Endodermal cell (in vitro differentiated cells): ENCODE results near the gene ALG2. TPM values are rescaled to one million over a fixed set of nuclear protein-coding genes. Genes with fewer than 3 reads are reported as not detected.

Source experiments
- DNase-seq: peaks from one replicate; pipeline ENCODE4 v3.0.0-alpha.2; 2017
- H3K27ac ChIP-seq: 2 replicates; pipeline ENCODE4 v1.5.1; 2013; ENCODE audit warnings: mild to moderate bottlenecking, low read depth, low read length, moderate library complexity
- H3K27me3 ChIP-seq: 2 replicates; pipeline ENCODE4 v1.6.1; 2013; ENCODE audit warnings: mild to moderate bottlenecking, low read length, moderate library complexity; ENCODE audit not compliant: insufficient read depth, control insufficient read depth, poor library complexity, severe bottlenecking
- H3K36me3 ChIP-seq: 2 replicates; pipeline ENCODE4 v1.7.0; 2013; ENCODE audit warnings: mild to moderate bottlenecking, low read length, moderate library complexity; ENCODE audit not compliant: control insufficient read depth, insufficient read depth
- H3K4me1 ChIP-seq: one replicate; pipeline ENCODE4 v1.7.0; 2013; ENCODE audit warnings: low read length; ENCODE audit not compliant: control insufficient read depth, insufficient read depth
- H3K4me3 ChIP-seq: 2 replicates; pipeline ENCODE4 v1.5.1; 2013; ENCODE audit warnings: mild to moderate bottlenecking, low read length, moderate library complexity
- H3K9ac ChIP-seq: 2 replicates; pipeline ENCODE4 v1.6.1; 2013; ENCODE audit warnings: mild to moderate bottlenecking, low read length, moderate library complexity; ENCODE audit not compliant: poor library complexity, severe bottlenecking; ENCODE audit errors: extremely low read depth
- H3K9me3 ChIP-seq: 2 replicates; pipeline ENCODE4 v1.6.1; 2013; ENCODE audit warnings: mild to moderate bottlenecking, low read length, moderate library complexity; ENCODE audit not compliant: control insufficient read depth
- H3K27ac Mint-ChIP-seq: 2 replicates; pipeline ENCODE4 v1.8.0; 2020; ENCODE audit warnings: mixed read lengths
- H3K27me3 Mint-ChIP-seq: 2 replicates; pipeline ENCODE4 v1.8.0; 2021; ENCODE audit warnings: mild to moderate bottlenecking, mixed read lengths; ENCODE audit not compliant: insufficient read depth
- H3K36me3 Mint-ChIP-seq: 2 replicates; pipeline ENCODE4 v1.8.0; 2020; ENCODE audit warnings: low read depth, mixed read lengths
- H3K4me1 Mint-ChIP-seq: 2 replicates; pipeline ENCODE4 v1.8.0; 2020; ENCODE audit warnings: mixed read lengths
- H3K4me3 Mint-ChIP-seq: 2 replicates; pipeline ENCODE4 v1.8.0; 2020; ENCODE audit warnings: mild to moderate bottlenecking, moderate library complexity, mixed read lengths
- H3K9me3 Mint-ChIP-seq: 2 replicates; pipeline ENCODE4 v1.8.0; 2020; ENCODE audit warnings: mild to moderate bottlenecking, mixed read lengths
- CTCF ChIP-seq: fragments of 200-600 bp; sonication (generic); conservative IDR thresholded peaks from 2 replicates; pipeline ENCODE4 v1.5.0; 2021; ENCODE audit warnings: antibody characterized with exemption, mild to moderate bottlenecking
- WGBS, 2 experiments: methylation state at CpG; one replicate each; pipeline versions ENCODE4 v1.1.5 to v1.1.7; 2013; ENCODE audit warnings: missing lambda C conversion rate in 2 of 2, mixed read lengths in 1 of 2; ENCODE audit not compliant: insufficient coverage in 1 of 2, insufficient read length in 1 of 2; 5-methylcytosine and 5-hydroxymethylcytosine counted together
- total RNA-seq, 2 donors: library from RNA; stranded (reverse); fragmentation: NEBNext Ultra II Directional in 1 of 2; extraction: Animal tissue kit (Norgen Biotek cat#: 25700) in 1 of 2; gene quantifications; 2 replicates in 1 of 2; 3 replicates in 1 of 2; pipeline ENCODE4 v1.2.1, GENCODE V29; 2021

The ALG2 gene
- total RNA-seq, 2 donors from 2014 or later: 27.6 to 28.8 TPM

GRCh38 chr9:99180199-99180598, 41.5 kb downstream of the ALG2 start:
- Histone ChIP-seq H3K4me1 (peaks cover 20% of the 10 kb centered on the region), H3K27ac (no peak overlapping the region), H3K36me3 (no peaks in the 10 kb centered on the region), H3K4me3 (no peak overlapping the region), H3K9me3 (no peaks in the 10 kb centered on the region), H3K27me3 (peaks cover 24% of the 10 kb centered on the region), H3K9ac (no peak overlapping the region)
- Mint-ChIP-seq H3K9me3 (no peaks in the 10 kb centered on the region), H3K36me3 (no peaks in the 10 kb centered on the region), H3K4me3 (no peak overlapping the region), H3K4me1 (peaks cover 27% of the 10 kb centered on the region), H3K27ac (no peak overlapping the region), H3K27me3 (peaks cover 22% of the 10 kb centered on the region)
- 93% methylated on average over 1 of the region's 1 CpG; no CpG with 5 or more reads in 1 of the 2 experiments for WGBS, 2 experiments
- TF ChIP-seq CTCF: no peak
- DNase-seq: no peak

GRCh38 chr9:99178912-99179872, 42.5 kb downstream of the ALG2 start:
- H3K9ac ChIP-seq: no peak overlapping the region

More at GRCh38 chr9:99178912-99179872, 42.5 kb downstream of the ALG2 start:
- Mint-ChIP-seq H3K9me3 (no peaks in the 10 kb centered on the region), H3K36me3 (no peaks in the 10 kb centered on the region), H3K27me3 (peaks cover 22% of the 10 kb centered on the region), H3K4me3 (no peak overlapping the region), H3K27ac (no peak overlapping the region), H3K4me1 (peaks cover 29% of the 10 kb centered on the region)
- Histone ChIP-seq H3K27me3 (peaks cover 24% of the 10 kb centered on the region), H3K27ac (no peak overlapping the region), H3K4me3 (no peak overlapping the region), H3K36me3 (no peaks in the 10 kb centered on the region), H3K9me3 (no peaks in the 10 kb centered on the region), H3K4me1 (peaks cover 20% of the 10 kb centered on the region)
- no peak for DNase-seq
- no peak for TF ChIP-seq CTCF
- 95 to 96% methylated on average over 9 to 17 of the region's 17 CpGs for WGBS, 2 experiments
